ENCODE data around the gene SPATA1. TPM values are rescaled to one million over a fixed set of nuclear protein-coding genes. Genes with fewer than 3 reads are reported as not detected.
"Not testable (repeated sequence)": the region's sequence is repeated elsewhere in the genome, so short reads cannot be mapped to it uniquely, and the experiment has no call there.

The SPATA1 gene
- polyA plus RNA-seq, 4 donors = 1.3 to 3.6 (median 2.4) TPM

DNA sequence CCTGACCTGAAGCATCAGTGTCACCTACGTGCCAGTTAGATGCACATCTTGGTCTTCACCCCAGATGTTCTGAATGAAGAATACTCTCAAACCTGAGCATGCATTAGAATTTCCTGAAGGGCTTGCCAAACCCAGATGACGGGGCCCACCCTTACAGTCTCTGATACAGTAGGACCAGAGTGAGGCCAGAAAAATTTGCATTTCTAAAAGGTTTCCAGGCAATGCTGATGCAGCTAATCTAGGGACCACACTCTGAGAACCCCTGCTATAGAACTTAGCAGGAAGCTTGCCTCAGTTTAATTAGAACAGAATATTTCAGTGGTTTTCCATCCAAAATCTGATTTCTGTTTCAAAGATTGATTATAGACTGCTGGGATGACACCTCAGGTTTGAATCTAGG is 77.9 kb downstream of the SPATA1 start:
- DNase-seq (ENCODE audit: low read depth in 4 of 4, low spot score in 3 of 4) = no peak

DNA sequence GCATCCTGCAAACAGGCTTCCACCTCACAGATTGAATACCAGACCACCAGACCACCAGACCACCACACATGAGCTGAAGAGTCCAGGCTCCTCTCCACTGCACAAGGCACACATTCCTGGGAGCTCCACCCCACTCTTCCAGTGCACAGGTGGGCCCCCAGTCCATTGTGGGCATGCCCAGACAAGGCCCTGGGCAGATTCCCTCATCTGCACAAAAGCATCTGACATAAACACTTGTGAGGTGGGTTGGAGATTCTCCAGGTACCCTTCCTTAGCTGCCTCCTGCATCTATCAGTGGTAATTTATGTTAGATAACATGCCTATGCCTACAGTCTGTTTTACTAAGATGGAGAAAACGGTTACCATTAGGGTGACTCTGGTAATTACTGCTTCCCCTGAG is 79.6 kb downstream of the SPATA1 start:
- DNase-seq (ENCODE audit: low read depth in 4 of 4, low spot score in 3 of 4) = no peak

DNA sequence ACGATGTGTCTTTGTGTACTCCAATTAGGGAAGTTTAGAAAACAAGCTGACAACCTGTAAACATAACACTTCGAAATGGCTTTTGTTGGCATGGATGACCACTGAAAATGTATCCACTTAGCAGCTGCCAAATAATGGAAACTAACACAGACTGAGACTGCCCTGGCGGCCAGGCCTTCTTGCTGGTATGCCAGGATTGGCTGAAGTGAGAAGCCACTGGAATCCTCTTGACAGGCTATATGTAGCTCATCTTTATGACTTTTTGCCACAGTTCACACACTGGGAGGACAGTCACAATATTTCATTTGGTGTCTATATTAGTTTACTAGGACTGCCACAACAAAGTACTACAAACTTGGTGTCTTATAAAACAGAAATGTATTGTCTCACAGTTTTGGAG is 80.9 kb downstream of the SPATA1 start:
- DNase-seq (ENCODE audit: low read depth in 4 of 4, low spot score in 3 of 4) = no peak

DNA sequence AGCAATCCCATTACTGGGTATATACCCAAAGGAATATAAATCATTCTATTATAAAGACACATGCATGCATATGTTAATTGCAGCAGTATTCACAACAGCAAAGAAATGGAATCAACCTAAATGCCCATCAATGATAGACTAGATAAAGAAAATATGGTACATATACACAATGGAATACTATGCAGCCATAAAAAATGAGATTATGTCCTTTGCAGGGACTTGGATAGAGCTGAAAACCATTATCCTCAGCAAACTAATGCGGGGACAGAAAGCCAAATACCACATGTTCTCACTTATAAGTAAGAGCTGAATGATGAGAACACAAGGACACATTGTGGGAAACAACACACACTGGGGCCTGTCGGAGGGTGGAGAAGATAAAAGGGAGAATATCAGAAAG is 88.8 kb downstream of the SPATA1 start:
- not testable (repeated sequence) for DNase-seq (ENCODE audit: low read depth in 4 of 4, low spot score in 3 of 4)

DNA sequence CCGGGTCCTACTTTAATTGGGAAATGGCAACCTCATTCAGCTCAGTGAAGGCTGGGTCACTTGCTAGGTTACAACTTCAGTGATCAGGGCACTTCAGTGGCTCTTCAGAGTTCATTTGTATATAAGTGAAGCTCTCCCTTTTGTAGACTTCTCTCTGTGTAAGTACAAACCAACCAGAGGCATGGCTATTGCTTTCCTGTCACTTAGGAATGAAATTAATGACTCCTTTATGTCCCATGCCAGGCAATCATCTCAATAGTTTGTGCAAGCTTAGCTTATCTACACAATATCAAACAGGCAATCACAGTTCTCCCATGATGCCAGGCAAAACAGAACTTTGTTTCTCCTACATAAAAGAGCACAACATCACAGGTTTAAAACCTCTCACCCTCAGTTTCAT is 90.8 kb downstream of the SPATA1 start:
- no peak for DNase-seq (ENCODE audit: low read depth in 4 of 4, low spot score in 3 of 4)

DNA sequence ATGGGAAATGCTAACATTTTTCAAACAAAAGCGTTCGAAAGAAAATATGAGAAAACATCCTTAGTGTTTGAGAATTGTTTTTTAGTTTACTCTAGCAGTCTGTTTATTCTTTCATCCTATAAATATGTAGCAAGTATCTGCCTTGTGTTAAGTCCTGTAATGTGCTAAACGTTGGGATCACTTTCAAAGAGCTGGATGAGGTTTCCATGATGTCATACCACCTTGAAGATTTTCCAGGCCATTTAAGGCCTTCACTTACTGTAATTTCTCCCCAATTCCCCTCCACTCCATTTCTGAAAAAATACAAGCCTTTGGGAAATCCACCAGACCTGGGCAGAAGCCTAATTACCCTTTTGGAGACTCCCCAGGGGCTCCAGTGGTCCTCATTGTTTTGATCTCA is 92.2 kb downstream of the SPATA1 start:
- DNase-seq (ENCODE audit: low read depth in 4 of 4, low spot score in 3 of 4) = no peak

DNA sequence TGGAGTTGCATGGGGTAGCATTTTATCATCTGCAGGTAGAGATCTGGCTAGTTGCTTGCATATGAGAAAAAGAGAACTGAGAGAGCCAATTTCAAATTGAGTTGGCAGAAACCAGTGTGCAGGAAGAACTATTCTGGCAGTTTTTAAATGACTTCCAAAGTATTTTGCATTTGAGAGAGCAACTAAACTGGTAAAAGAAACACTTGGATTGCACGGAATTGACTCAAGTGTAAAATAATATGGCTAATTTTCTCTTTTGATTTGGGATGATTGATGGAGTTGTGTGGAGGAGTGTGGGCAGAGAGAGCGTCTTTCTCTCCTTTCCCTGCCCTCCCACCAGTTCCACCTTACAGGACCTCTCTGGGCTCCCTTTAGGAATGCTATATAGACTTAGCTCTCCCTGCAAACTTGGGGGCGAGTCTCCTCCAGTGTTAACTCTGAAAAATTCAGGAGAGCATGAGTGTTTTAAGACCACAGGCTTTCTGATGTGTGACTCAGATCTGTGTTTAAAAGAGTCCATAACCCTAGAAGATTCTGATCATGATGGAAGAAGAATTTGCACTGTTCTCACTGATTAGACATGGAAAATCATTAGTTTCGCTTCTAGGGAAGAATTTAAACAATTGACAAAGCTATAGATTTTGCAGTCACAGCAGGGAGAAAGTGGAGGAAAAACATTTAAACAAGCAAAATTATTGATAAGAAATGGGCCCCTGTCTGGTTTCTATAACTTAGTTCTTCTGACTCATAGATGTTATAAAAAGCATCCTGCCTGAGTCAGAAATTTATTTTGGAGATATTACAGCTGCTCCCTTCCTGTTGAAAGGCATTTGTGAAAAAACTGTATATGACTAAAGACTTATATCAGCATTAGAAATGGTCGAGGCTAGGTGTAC is 92.9 kb downstream of the SPATA1 start:
- no peak for DNase-seq (ENCODE audit: low read depth in 4 of 4, low spot score in 3 of 4)

DNA sequence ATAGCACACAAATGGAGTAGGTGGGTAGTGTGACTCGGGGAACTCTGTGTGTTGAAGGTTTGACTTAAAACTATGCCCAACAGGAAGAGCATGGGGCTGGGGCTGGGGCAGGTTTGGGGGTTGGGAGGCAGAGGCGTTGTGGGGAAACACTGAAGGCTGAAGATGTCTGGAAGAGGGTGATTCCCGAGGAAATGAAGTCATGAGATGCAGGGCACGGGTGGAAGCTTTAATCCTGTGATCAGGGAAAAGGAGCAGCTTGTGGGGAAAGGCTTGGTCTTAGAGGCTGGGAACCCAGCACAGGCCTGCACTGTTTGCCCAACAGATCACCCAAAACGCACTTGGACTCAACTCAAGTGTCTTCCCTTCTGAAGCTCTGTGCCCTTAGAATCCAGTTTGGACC is 94.6 kb downstream of the SPATA1 start:
- DNase-seq (ENCODE audit: low read depth in 4 of 4, low spot score in 3 of 4) = no peak

DNA sequence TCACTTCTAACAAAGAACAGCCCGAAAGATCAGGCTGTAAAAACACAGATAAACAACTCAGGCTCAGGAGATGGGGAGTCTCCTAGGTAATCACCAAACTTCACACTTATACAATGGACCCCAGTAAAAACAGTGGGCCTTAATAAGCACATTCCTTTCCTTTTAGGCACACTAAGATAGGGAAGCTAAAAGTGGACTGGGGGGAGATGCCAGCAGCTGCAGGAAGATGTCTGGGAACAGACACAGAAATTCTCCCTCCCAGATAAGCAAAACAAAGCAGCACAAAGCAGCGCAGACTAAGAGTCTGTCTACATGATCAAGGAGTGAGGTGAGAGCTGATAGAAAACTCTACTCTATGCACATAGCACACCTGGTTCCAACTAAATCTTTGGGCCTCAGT is 97.0 kb downstream of the SPATA1 start:
- DNase-seq (ENCODE audit: low read depth in 4 of 4, low spot score in 3 of 4) = no peak

DNA sequence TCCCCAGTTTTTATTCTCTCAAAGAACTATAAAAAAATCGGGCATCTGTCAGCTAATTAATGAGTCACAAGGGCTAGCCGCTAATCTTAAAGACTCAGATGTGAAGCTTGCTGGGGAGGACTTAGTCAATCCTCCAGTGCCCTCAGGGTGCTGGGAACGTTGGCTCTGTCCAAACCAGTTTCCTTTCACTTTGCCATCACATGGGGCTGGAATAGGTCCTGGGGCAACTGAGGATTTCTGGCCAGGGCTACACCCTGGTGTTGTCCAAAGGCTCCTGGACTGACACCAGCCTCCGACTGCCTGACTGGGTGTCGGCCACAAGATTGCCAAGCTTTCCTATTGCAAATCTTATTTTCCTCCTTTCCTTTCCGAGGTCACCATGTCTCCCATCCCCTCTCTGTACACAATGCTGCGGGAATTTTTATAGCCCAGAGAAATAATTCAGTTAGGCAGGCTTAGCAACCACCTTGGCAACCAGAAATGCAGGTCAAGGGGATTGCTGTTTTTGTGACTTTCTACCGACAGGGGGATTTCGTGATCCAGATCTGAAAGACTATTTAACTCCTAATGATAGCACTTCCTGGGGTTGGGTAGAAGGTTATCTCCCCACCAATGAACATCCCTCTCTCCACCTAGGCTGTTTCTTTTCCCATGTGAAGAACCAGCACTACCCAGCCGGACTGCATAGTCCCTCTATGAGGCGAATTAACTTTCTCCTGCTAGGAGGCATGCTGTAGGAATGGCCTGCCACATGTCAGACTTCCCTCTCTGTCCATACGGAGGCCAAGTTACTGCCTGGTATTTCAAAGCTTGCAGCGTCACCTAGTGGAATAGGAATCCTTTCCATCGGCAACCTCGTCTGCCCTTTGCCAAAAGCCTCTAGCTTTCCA is 98.0 kb downstream of the SPATA1 start:
- DNase-seq (ENCODE audit: low read depth in 4 of 4, low spot score in 3 of 4) = no peak

DNA sequence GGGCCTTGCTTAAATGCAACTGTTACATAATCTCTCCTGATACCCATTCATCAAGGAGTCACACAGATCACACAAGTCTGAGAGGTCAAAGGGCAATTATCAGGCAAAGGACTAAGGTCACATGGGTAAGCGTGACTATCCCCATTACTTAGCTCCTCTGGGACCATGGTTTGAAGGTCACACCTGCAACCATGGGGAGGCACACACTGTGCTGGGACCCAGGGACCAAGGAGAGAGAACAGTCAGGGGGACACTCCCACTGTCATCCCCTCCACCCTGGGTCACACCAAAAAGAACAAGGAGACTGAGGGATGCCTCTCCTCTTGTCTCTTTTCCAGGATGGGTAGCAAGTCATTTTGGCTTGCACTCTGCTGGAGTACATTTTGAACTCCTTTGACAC is 99.0 kb downstream of the SPATA1 start:
- DNase-seq (ENCODE audit: low read depth in 4 of 4, low spot score in 3 of 4) = no peak

DNA sequence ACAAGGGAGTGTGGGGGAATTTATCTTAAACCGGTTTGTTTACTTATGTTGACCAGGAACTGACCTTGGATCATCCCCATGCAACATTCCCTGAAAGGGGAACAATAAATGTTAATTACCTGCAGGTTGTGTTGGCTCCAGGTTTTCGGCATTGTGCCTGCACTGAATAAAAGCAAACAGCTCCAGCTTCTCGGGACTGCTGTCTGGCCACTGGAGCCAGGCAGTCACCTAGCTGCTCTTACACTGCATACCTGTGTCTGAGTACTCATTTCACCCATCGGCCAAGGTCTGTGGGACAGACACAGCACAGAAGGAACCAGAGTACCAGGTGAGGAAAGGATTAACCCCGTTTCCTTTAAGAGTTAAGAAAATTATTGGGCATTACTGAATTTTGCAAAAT is 100.8 kb downstream of the SPATA1 start:
- no peak for DNase-seq (ENCODE audit: low read depth in 4 of 4, low spot score in 3 of 4)

DNA sequence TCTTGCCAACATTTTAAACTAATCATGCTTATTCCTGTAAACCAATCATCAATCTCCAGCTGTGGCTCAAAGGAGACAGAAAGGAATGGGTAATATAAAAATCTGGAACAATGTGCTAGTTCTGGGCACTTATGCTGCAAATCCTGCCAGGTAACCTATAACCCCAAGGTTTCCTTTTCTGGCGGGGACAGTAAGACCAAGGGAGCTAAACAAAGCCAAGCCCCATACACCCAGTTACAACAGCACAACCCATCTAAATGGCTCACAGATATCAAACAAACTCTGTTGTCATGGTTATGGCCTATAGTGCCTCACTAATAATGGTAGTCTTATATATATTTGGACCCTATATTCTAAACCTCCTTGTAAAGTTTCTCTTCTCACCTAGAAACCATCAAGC is 104.9 kb downstream of the SPATA1 start:
- DNase-seq (ENCODE audit: low read depth in 4 of 4, low spot score in 3 of 4) = no peak

DNA sequence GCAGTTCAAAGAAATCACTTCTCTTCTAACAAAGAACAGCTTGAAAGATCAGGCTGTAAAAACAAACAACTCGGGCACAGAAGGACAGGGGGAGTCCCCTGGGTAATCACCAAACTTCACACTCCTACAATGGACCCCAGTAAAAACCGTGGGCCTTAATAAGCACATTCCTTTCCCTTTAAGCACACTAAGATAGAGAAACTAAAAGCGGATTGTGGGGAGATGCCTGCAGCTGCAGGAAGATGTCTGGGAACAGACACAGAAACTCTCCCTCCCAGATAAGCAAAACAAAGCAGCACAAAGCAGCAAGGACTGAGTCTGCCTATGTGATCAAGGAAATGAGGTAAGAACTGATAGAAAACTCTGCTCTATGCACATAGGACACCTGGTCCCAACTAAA is 105.6 kb downstream of the SPATA1 start:
- DNase-seq (ENCODE audit: low read depth in 4 of 4, low spot score in 3 of 4) = no peak

DNA sequence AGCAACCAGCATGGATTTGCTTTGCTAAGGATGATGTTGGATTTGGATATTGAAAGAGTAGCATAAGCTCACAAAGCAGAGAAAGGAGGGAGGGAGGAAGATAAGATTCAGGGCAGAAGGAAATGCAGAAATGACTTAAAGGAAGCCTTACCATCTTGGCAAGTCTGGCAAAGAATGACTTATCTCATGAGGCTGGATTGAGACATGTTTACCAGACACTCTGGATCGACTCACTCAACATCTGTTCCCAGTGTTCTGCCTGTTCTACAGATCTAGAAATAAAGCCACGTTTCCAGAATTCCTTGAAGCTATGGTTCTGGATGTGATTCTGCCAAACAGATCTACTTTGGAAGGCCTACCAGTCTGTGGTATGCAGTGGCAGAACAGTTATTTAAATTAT is 106.8 kb downstream of the SPATA1 start:
- DNase-seq (ENCODE audit: low read depth in 4 of 4, low spot score in 3 of 4) = no peak

DNA sequence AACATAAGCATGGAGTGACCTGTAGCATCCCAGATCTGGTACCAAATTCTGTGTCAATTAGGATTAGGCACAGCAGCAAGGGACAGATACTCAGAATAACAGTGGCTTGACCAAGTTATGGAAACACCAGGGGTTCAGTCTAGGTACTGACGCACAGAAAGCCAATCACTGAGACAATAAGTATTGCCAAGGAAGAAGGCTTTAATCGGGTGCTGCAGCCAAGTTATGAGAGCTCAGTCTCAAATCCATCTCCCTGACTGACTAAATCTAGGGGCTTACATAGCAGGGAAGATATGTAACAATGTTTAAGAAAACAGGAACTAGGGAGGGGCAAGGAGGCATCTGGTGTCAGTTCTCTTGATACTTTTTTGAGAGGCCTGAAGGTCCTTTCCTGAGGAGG is 107.7 kb downstream of the SPATA1 start:
- DNase-seq (ENCODE audit: low read depth in 4 of 4, low spot score in 3 of 4) = no peak

DNA sequence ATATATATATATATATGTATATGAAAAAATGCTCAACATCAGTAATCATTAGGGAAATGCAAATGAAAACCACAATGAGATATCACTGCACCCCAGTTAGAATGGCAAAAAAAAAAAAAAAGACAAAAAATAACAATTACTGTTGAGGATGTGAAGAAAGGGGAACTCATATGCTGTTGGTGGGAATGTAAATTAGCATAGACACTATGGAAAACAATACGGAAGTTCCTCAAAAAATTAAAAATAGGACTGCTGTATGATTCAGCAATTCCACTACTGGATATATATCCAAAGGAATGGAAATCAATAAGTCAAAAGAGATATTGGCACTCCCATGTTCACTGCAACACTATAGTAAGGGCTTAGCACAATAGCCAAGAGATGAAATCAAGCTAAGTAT is 109.6 kb downstream of the SPATA1 start:
- no peak for DNase-seq (ENCODE audit: low read depth in 4 of 4, low spot score in 3 of 4)

Other genes starting within 250 kb of the SPATA1 start
- gene SAMD13, start 204.7 kb upstream of the SPATA1 start, polyA plus RNA-seq (ENCODE audit: insufficient read length in 4 of 4) = 1 to 10 TPM; 6.0 to 8.1 (median 6.7) TPM
- under 1 TPM in 1 of 4 donors, not detected in 3; 0.24 TPM for gene DNASE2B, start 107.9 kb upstream of the SPATA1 start, polyA plus RNA-seq (ENCODE audit: insufficient read length in 4 of 4)
- gene RPF1, start 27.1 kb upstream of the SPATA1 start, polyA plus RNA-seq (ENCODE audit: insufficient read length in 4 of 4) = 10 to 100 TPM; 44.7 to 55.0 (median 51.7) TPM
- 100 to 1,000 TPM; 176 to 200 (median 196) TPM for gene GNG5, start 195 bp downstream of the SPATA1 start, polyA plus RNA-seq (ENCODE audit: insufficient read length in 4 of 4)
- 10 to 100 TPM; 23.1 to 35.1 (median 29.8) TPM for gene CTBS, start 68.1 kb downstream of the SPATA1 start, polyA plus RNA-seq (ENCODE audit: insufficient read length in 4 of 4)
- 10 to 100 TPM; 34.1 to 41.8 (median 38.6) TPM for gene SSX2IP, start 184.1 kb downstream of the SPATA1 start, polyA plus RNA-seq (ENCODE audit: insufficient read length in 4 of 4)

All from right renal pelvis (tissue), 4 donors.